Mesothelial cell of epicardium (in vitro differentiated cells): ENCODE measurements around the gene GRK6. TPM values are rescaled to one million over a fixed set of nuclear protein-coding genes. Genes with fewer than 3 reads are reported as not detected.

ENCODE experiments used
- DNase-seq, 2 experiments: peaks; one replicate each; pipeline ENCODE4 v3.0.0; 2021; ENCODE audit warnings: low spot score in 2 of 2; ENCODE audit not compliant: unreplicated experiment in 2 of 2
- H3K27ac Mint-ChIP-seq: 2 replicates; pipeline ENCODE4 v1.8.0; 2021; ENCODE audit warnings: mixed read lengths
- H3K27me3 Mint-ChIP-seq: 2 replicates; pipeline ENCODE4 v1.8.0; 2021; ENCODE audit warnings: low read depth, mixed read lengths
- H3K36me3 Mint-ChIP-seq: 2 replicates; pipeline ENCODE4 v1.8.0; 2021; ENCODE audit warnings: mixed read lengths
- H3K4me1 Mint-ChIP-seq: 2 replicates; pipeline ENCODE4 v1.8.0; 2021; ENCODE audit warnings: mixed read lengths
- H3K4me3 Mint-ChIP-seq: 2 replicates; pipeline ENCODE4 v1.8.0; 2021; ENCODE audit warnings: mild to moderate bottlenecking, moderate library complexity, mixed read lengths
- H3K9me3 Mint-ChIP-seq: 2 replicates; pipeline ENCODE4 v1.8.0; 2021; ENCODE audit warnings: mixed read lengths
- CTCF ChIP-seq: fragments of 200-600 bp; sonication (generic); IDR thresholded peaks from one replicate; pipeline ENCODE4 v1.5.0; 2021; ENCODE audit warnings: antibody characterized with exemption; ENCODE audit not compliant: unreplicated experiment
- total RNA-seq: library from RNA; stranded (reverse); gene quantifications from 3 replicates; pipeline ENCODE4 v1.2.1, GENCODE V29; 2021

The GRK6 gene
- total RNA-seq, 1 donor from 2014 or later: 48.2 TPM

DNA sequence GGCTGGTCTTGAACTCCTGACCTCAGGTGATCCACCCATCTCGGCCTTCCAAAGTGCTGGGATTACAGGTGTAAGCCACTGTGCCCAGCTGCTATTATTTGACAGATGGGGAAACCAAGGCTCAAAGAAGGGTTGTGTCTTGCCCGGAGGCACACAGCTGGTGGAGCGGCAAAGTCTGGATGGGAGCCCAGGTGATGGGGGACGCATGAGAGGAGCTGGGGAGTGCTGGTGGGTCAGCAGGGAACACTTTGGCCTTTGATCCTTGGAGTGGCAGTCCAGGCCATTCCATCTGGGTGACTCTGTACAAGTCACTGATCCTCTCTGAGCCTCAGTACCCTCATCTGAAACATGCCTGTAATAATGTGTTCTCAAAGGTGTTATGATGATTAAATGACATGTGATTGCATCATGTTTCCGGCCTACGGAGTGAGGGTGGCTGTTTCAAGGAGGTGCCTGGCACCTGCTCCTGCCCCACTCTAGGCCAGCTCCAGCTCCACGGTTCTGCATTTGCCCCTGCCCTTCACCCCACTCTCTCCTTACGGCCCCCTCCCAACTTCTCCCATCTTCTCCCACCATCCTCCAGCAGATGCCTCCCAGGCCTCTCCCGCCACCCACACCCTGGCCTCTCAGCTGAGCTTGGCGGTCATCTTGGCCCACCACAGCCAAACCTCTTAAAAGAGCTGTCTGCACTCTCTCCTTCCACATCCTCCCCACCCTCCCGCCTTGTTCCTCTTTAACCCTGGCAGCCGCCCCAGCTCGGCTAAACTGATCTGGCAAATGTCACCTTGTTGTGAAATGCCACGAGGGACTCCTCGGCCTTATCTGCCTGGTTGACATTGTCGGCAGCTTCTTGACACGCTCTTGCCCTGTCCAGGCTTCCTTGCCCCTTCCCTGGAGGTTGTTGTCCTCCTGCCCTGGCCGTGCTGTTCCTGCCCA lies 52.5 kb downstream of the GRK6 start:
- no peaks in the 10 kb centered on the region for H3K9me3 Mint-ChIP-seq
- H3K36me3 Mint-ChIP-seq: peaks cover 10% of the 10 kb centered on the region
- H3K4me3 Mint-ChIP-seq: no peak overlapping the region
- peaks cover 40% of the 10 kb centered on the region for H3K4me1 Mint-ChIP-seq
- peak overlapping the region; percentile 87 for H3K27ac Mint-ChIP-seq
- DNase-seq: no peak
- H3K27me3 Mint-ChIP-seq: no peaks in the 10 kb centered on the region
- no peak for TF ChIP-seq CTCF

GRCh38 chr5:177479774-177480173 lies 53.3 kb downstream of the GRK6 start:
- no peak overlapping the region for H3K4me3 Mint-ChIP-seq

GRCh38 chr5:177482359-177482795 lies 55.9 kb downstream of the GRK6 start:
- Mint-ChIP-seq H3K27ac (peak overlapping the region; percentile 34), H3K4me1 (peaks cover 28% of the 10 kb centered on the region), H3K9me3 (no peaks in the 10 kb centered on the region), H3K27me3 (no peaks in the 10 kb centered on the region), H3K4me3 (no peak overlapping the region), H3K36me3 (peaks cover 32% of the 10 kb centered on the region)
- no peak for DNase-seq
- no peak for TF ChIP-seq CTCF

More at GRCh38 chr5:177479774-177480173, 53.3 kb downstream of the GRK6 start:
- H3K4me1 Mint-ChIP-seq: peaks cover 38% of the 10 kb centered on the region
- H3K27ac Mint-ChIP-seq: peak overlapping the region; percentile 87
- DNase-seq: no peak
- no peaks in the 10 kb centered on the region for H3K27me3 Mint-ChIP-seq
- no peaks in the 10 kb centered on the region for H3K9me3 Mint-ChIP-seq
- no peak for TF ChIP-seq CTCF
- H3K36me3 Mint-ChIP-seq: peaks cover 18% of the 10 kb centered on the region

- no peak overlapping the region for H3K4me3 Mint-ChIP-seq
- H3K4me1 Mint-ChIP-seq: peaks cover 28% of the 10 kb centered on the region
- H3K36me3 Mint-ChIP-seq: peaks cover 36% of the 10 kb centered on the region
- H3K27me3 Mint-ChIP-seq: no peaks in the 10 kb centered on the region
- no peak for TF ChIP-seq CTCF
- DNase-seq: no peak
- peak overlapping the region; percentile 25 for H3K27ac Mint-ChIP-seq
- no peaks in the 10 kb centered on the region for H3K9me3 Mint-ChIP-seq
Observed at GRCh38 chr5:177483042-177483441, 56.6 kb downstream of the GRK6 start.

DNA sequence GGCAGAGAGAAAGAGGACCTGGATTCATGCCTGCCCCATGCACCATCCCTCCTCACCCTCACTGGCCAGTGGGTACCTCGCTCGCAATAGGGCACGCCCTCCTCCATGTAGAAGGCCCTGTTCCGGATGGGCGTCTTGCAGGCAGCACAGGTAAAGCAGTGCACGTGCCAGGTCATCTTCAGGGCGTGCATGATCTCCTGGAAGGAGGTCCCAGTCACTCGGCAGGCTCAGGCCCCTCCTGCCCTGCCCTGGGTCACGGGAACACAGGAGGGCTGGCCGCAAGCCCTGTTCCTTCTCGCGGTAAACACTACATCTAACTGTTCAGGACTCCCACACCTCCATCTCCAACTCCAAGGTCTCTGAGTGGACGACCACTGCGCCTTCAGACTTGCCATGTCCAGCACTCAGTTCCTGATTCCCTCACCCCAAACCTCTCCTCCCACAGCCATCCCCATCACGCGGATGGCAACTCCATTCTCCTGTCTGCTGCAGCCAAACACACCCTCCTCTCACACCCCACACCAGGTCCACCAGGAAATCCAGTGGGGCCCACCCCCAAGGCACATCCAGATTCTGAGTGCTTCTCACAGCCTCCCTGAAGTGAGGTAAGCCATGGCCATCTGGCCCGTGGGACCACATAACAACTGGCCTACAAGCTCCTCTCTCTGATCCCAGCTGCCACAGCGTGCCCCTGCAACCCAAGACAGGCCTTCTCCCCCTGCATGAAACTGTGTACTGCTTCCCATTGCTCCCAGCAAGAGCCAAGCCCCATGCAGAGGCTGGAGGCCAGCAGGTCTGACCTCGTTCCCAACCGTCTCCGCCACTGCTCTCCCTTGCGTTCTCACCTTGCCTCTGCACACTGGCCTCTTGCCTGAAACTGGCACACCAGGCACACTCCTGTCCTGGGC lies 57.8 kb downstream of the GRK6 start:
- no peak overlapping the region for H3K4me3 Mint-ChIP-seq
- peaks cover 21% of the 10 kb centered on the region for H3K4me1 Mint-ChIP-seq
- peaks cover 42% of the 10 kb centered on the region for H3K36me3 Mint-ChIP-seq
- peak overlapping the region; percentile 63 for H3K27ac Mint-ChIP-seq
- no peak for TF ChIP-seq CTCF
- DNase-seq: no peak
- H3K9me3 Mint-ChIP-seq: no peaks in the 10 kb centered on the region
- no peaks in the 10 kb centered on the region for H3K27me3 Mint-ChIP-seq
